GM12874 (cell line): ENCODE measurements around the gene BHLHE41.

Source experiments
- CTCF ChIP-seq: IDR thresholded peaks from 2 replicates; pipeline ENCODE4 v1.5.1; 2011; ENCODE audit warnings: low read depth, mild to moderate bottlenecking, control low read depth, low read length, moderate library complexity; ENCODE audit not compliant: insufficient read depth

The BHLHE41 gene

DNA sequence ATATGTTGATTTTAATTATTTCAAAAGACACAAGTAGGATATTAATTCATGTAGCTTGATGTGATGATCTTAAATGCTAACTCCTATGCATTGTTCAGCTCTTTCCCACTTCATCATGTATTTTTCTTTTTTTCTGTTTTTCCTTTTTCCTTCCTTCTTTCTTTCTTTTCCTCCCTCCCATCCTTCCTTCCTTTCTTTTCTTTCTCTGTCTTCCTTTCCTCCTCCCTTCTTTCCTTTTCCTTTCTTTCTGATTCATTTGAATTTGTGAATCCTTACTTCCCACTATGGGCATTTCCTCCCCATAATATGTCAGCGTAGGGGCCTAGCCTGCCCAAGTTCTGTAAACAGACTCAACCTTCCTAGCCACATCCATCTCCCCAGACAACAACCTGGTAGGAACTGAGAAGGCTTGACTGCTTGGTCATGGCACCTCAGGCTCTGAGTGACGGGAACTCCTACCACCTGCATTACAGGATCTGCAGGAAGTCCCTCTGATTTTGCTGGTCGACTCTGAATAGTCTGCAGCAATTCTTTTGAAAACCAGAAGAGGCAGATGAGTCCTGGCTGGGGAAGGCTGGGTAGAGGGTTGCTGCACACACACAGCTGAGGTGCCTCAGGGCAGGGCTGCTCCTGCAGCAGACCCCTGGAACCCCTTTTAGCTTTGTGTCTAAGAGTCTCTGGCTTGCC is 33.4 kb upstream of the BHLHE41 start:
- peak; percentile 36 for TF ChIP-seq CTCF

DNA sequence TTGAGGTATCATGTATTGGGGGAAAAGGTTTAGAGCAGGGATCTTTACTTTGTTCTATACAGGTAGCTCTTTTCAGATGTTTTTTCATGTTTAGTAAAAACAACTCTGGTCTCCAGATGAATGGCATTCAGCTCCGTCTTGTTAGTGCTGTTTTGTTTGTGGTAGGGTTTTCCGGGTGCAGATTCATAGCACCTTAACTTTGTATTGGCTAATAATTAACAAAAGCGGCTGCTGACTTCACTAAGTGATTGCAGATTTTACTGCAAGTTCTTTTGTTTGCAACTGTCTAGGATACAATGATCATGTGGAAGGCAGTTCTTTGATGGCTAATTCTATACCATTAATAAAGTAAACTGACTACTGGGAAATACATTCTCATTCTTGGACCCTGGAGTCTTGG is 32.2 kb upstream of the BHLHE41 start:
- no peak for TF ChIP-seq CTCF

DNA sequence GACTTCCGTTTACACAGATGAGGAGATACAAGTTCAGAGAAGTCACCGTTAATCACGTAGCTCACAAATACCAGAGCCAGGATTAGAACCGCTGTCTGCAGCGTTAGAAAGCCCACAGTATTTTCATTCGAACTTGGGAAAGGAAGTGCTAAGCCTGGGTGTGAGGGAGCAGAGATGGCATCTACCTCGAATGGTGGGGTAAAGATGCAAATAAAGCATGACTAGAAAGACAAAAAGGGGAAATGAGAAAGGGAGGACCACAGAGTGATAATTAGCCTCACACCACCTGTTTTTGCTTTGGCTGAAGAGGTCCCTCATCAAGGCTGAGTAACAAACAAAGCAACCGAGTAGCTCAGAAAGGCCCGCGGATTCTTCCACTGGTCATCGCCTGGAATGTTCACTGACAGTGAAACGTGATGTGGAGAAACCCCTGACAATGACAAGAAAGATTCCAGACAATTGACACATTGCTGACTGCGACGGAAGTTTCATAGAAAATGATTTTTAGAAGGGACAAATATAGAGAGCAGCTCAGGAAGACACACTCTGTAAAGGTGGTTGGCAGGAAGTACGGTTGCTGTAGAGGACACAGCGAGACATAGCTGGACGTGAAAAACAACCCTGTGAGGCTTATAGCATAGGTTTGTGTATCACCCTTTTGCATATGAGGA is 31.5 kb upstream of the BHLHE41 start:
- no peak for TF ChIP-seq CTCF

DNA sequence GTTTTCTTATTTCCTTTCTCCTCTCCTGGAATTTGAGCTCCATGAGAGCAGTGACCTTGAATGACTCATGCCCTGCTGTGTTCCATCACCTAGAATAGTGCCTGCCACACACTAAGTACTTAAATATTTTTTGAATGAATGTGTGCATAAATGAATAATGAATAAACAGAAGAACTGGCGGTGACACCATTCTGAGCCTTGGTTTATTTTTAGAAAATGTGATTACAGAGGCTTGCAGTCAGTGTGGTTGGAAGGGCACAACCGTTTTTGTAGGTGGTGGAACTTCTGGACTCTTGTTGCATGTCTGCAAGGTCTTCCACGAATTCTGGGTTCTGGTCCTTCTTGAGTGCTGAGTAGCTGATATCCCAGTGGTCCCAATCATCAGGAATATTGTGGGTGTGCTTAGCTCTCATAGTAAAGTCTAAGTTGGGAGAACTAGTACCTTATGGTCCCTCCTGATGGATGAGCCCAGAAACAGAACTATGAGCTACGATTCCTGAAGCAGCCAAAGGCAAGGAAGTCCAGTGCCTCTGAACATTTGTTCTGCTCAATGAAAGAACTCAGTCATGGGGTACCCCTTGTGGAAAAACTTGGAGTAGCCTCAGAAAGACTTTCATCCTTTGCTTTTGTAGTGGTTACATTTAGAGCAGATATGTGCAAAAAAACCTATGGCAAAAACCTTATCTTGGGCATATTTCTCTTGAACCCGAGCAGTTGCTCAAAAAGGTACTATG is 28.8 kb upstream of the BHLHE41 start:
- TF ChIP-seq CTCF: no peak

- TF ChIP-seq CTCF: no peak
These were observed 27.8 kb upstream of the BHLHE41 start for GRCh38 chr12:26152507-26153102.

- no peak for TF ChIP-seq CTCF
These were observed 26.1 kb upstream of the BHLHE41 start for GRCh38 chr12:26150736-26151450.
